Measurements from ENCODE around the gene CDC25A. TPM values are rescaled to one million over a fixed set of nuclear protein-coding genes. Genes with fewer than 3 reads are reported as not detected.

The CDC25A gene
- total RNA-seq, 2 donors from 2014 or later = 0.24 to 0.74 TPM

DNA sequence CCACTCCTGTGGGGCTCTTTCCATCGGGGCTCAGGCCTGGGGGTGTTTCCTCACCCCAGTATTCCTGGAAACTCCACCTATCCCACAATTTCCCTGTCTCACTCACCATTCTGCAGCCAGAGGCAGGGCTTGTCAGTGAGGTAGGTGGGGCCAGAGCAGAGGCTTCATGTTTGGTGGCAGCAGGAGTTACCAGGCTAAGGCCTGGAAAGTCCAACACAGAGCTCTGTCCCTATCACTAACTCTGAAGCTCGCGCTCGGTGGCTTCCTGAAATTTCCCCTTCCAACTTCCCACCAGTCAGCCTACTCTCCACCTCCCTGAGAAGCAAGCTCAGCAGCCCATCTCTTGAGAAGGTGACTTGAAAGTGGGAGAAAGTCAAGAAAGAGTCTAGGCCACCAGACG, 44.2 kb downstream of the CDC25A start:
- Histone ChIP-seq H3K4me1 (peaks cover 0 to 11% of the 10 kb centered on the region in 2 donors), H3K27ac (no peak overlapping the region), H3K4me3 (no peak overlapping the region), H3K27me3 (no peaks in the 10 kb centered on the region), H3K9me3 (no peaks in the 10 kb centered on the region), H3K36me3 (no peaks in the 10 kb centered on the region)
- DNase-seq (ENCODE audit: low spot score) = no peak
- TF ChIP-seq, protein P1, sequence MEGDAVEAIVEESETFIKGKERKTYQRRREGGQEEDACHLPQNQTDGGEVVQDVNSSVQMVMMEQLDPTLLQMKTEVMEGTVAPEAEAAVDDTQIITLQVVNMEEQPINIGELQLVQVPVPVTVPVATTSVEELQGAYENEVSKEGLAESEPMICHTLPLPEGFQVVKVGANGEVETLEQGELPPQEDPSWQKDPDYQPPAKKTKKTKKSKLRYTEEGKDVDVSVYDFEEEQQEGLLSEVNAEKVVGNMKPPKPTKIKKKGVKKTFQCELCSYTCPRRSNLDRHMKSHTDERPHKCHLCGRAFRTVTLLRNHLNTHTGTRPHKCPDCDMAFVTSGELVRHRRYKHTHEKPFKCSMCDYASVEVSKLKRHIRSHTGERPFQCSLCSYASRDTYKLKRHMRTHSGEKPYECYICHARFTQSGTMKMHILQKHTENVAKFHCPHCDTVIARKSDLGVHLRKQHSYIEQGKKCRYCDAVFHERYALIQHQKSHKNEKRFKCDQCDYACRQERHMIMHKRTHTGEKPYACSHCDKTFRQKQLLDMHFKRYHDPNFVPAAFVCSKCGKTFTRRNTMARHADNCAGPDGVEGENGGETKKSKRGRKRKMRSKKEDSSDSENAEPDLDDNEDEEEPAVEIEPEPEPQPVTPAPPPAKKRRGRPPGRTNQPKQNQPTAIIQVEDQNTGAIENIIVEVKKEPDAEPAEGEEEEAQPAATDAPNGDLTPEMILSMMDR (IDR thresholded peaks at IDR 0.05) = no peak

DNA sequence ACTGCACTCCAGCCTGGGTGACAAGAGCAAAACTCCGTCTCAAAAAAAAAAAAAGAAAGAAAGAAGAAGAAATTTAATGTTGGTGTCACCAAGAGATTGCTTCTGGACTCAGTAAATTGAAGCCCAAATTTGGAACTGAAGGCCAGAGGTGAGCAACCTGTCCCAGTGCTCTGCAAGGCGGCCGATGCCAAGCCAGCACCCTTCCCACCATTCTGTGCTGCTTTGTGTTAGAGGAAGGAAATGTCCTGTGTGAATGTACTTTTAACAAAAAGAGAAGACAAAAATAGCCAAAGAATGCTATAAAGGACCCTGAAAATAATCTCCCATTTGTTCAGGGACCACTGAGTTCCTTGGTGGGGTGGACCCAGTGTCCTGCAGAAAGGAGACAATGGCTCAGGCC, 44.6 kb downstream of the CDC25A start:
- DNase-seq (ENCODE audit: low spot score) = no peak
- no peaks in the 10 kb centered on the region for H3K9me3 ChIP-seq
- H3K4me3 ChIP-seq = no peak overlapping the region
- H3K4me1 ChIP-seq = peaks cover 0 to 11% of the 10 kb centered on the region in 2 donors
- no peak overlapping the region for H3K27ac ChIP-seq
- no peaks in the 10 kb centered on the region for H3K27me3 ChIP-seq
- TF ChIP-seq, protein P1 (IDR thresholded peaks at IDR 0.05) = no peak
- no peaks in the 10 kb centered on the region for H3K36me3 ChIP-seq

DNA sequence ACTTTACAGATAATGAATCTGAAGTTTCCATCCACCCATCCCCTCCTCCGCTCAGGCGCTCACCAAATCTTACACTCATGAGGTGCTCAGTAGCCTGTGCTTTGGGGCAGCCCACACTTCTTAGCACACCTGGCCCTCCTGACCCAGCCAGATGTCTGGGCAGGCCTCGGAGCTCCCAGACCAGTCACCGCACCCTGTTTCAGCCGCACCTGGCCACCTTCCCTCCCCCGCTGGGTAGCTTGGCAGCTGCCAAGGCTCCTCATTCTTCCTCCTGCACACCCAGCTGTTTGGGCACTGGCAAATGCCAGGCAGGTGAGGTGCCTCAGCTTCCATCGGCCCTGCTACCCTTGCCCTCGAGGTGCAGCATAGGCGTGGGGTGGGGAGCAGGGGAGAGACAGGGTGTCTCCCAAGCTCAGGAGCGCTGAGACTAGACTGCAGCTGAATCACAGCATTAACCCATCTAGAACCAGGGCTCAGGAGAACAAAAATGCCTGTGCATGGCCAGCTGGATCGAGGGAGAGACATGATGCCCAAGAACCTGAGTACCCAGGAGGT, 45.8 kb downstream of the CDC25A start:
- Histone ChIP-seq H3K27me3 (no peaks in the 10 kb centered on the region), H3K27ac (no peak overlapping the region), H3K9me3 (no peaks in the 10 kb centered on the region), H3K4me1 (peaks cover 0 to 11% of the 10 kb centered on the region in 2 donors), H3K4me3 (no peak overlapping the region), H3K36me3 (no peaks in the 10 kb centered on the region)
- DNase-seq (ENCODE audit: low spot score) = no peak
- TF ChIP-seq, protein P1 (IDR thresholded peaks at IDR 0.05) = no peak

DNA sequence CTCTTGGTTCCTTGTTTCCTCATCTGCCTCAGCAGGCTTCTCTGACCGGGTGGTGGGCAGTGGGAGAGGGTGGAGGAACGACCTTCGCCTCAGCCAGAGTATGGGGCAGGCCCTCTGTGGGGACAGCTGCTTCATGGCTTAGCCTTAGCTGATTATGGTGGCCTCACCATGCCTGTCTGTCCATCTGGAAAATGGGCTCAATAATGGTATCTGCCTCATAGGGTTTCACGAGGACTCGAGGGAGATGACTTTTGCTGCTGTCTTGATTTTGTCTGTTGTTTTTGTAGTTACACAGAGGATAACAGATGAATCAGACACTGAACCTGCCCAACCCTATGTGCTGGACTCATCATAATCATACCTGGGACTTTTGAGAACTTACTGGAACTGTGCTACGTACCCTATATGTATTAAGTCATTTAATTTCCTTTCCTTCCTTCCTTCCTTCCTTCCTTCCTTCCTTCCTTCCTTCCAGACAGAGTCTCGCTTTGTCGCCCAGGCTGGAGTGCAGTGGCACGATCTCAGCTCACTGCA, 46.5 kb downstream of the CDC25A start:
- TF ChIP-seq, protein P1 (IDR thresholded peaks at IDR 0.05) = no peak
- H3K4me3 ChIP-seq = no peak overlapping the region
- no peak overlapping the region for H3K27ac ChIP-seq
- DNase-seq (ENCODE audit: low spot score) = no peak
- no peaks in the 10 kb centered on the region for H3K9me3 ChIP-seq
- H3K36me3 ChIP-seq = no peaks in the 10 kb centered on the region
- H3K4me1 ChIP-seq = peaks cover 0 to 11% of the 10 kb centered on the region in 2 donors
- no peaks in the 10 kb centered on the region for H3K27me3 ChIP-seq

- Histone ChIP-seq H3K4me1 (peaks cover 0 to 11% of the 10 kb centered on the region in 2 donors), H3K36me3 (no peaks in the 10 kb centered on the region), H3K27me3 (no peaks in the 10 kb centered on the region), H3K9me3 (no peaks in the 10 kb centered on the region), H3K27ac (no peak overlapping the region), H3K4me3 (no peak overlapping the region)
- TF ChIP-seq, protein P1 (IDR thresholded peaks at IDR 0.05) = no peak
- no peak for DNase-seq (ENCODE audit: low spot score)
Measured at GRCh38 chr3:48140936-48141603, 47.1 kb downstream of the CDC25A start.
